ENCODE results near the gene TCEA2.
A peak's percentile ranks its signal among the peaks of the same experiment; 100 is the strongest.

TCEA2 gene

DNA sequence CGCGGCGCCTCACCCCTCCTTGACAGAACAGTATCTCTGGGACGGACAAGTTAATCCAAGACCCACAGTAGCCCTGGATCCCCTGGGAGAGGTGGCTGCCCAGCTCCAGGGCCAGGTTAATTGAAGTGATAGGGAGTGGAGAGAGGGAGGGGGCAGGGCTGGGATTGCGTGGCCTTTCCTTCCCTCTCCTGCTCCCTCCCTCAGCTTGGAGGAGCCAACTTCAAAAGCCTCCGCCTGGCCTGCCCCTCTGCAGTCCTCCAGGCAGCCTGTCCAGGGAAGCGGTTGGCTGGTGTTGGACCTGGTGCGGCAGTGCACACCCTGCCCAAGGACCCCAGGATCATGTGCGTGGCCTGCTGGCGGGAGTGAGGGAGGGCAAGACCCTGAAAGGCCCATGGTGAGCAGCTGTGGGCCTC is 27.1 kb upstream of the TCEA2 start, which contains the start of gene C20orf204:
C20orf204 (plus strand) TSS at position 250 of the 413 bp plus-strand sequence; CDS start at position 392, 142 bp downstream.
- DNase-seq: no peak

DNA sequence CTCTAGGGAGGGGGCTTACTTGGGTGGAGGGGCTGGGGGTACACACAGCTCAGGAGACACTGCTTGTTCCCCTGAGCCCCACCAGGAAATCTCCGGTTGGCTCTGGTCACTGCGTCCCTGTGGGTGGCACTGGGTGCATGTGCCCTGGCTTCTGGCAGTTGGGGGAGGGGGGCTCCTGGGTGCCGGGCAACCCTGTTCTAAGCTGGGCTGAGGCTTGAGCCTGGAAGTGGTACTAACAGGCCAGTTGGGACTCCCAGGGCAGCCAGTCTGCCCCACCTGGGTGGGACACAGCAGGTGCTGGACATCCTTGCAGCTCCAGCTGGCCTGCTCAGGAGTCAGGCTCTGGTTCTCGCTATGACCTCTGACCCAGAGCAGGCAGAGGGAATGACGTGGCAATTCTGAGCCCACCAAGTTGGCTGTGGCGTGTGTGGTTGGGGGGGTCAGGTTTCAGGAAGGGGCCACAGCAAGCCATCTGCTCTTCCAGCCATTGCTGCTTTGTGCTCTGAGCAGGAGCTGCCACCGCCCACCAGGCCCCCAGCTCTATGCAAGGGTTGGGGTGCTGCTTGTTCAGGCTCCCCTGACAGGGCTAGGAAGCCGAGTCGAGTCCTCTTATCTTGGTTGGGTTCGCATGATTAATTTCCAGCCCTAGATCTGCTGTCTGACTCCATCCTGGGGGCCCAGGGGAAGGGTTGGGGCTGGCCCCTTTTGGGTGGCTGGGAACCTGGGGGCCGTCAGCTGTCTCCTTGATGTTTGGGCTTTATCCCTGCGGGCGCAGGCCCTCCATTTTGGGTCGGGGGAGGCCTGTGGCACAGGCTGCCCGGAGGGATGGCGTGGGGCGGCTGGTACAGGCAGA is 26.4 kb upstream of the TCEA2 start:
- DNase-seq: no peak

DNA sequence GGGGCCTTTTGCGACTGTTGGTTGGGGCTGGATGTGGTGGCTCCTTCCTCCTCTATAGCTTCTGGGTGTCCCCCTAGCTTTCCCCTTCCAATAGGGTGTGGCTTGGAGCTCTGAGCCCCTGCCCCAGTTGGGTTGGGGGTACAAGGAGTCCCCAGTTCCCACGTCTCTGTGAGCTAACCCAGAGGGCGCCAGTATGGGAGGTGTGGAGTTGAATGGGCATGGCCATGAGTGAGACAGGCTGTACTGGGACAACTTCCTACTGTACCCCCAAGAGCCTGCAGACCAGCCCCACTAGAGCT is 25.9 kb upstream of the TCEA2 start:
- DNase-seq: no peak

DNA sequence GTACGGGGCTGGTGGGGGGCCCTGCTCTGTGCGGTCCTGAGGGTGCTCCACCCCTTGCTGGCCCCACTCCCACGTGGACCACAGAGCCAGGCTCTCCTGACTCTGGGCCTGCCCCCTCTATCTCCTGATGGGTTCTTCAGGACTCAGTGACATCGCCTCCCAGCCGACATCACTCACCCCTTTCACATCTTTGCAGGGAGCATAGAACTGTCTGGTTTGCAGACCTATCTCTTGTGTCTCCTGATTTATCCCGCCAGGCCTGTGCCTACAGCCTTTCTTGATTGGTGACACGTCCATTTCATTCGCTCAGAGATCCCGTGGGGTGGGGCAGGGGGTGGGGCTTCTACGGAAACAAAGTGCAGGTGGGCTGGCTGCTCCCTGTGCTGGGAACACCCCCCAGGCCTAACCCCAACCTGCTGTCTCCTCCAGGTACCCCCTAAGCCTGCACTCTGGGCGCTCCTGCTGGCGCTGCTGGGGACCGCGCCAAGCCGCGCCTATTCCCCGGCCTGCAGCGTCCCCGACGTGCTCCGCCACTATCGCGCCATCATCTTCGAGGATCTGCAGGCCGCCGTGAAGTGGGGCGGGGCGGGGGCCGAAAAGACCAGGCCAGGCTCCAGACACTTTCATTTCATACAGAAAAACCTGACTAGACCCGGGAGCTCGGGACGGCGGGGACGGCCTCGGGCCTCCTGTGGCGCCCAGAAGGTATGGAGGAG is 25.3 kb upstream of the TCEA2 start:
- peak; percentile 41 for DNase-seq

DNA sequence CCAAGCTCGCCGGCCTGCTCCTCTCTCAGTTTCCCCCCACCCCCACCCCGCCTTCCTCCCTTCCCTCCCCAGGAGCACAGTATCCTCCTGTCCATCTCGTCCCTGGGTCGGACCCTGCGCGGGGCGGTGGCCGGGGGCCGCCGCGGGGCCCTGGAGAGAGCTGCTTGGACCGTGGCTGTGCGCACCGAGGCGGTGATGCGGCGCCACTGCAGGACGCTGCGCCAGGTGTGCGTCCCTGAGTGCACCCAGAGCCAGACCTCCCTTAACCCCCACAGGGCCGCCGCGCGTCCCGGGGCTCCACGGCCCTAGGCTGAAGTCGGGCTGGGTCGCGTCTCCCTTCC is 24.8 kb upstream of the TCEA2 start:
- DNase-seq: no peak

DNA sequence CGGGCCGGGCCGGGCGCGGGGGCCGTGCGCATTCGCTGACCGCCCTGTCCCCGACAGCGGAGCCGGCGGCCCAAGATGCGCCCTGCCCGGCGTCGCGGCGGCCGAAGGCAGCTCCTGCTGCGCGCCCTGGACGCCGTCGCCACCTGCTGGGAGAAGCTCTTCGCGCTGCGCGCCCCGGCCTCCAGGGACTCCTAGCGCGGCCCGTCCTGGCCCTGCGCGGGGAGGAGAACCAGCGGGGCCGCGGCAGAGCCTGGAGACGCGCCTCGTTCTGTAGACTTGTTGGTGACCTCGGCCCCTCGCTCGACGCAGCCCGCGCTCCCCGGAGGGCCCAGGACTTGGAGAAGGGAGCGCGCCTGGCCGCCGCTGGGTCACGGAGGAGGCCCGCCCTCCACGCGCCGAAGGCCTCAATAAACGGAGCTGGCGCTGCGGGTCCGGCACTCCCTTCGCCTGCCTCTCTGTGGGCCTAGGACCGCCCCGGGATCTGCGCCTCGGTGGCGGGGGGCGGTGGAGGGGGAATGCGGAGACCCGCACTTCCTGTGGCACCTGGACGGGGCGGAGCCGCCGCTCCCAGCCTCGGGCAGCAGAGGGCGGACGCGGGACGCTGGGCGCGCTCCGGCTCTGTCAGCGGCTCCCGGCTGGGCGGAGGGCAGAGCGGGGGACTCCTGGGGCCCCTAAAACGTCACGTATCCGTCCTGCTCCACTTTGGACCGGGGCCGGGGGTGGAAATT is 24.3 kb upstream of the TCEA2 start:
- peak; percentile 82 for DNase-seq

DNA sequence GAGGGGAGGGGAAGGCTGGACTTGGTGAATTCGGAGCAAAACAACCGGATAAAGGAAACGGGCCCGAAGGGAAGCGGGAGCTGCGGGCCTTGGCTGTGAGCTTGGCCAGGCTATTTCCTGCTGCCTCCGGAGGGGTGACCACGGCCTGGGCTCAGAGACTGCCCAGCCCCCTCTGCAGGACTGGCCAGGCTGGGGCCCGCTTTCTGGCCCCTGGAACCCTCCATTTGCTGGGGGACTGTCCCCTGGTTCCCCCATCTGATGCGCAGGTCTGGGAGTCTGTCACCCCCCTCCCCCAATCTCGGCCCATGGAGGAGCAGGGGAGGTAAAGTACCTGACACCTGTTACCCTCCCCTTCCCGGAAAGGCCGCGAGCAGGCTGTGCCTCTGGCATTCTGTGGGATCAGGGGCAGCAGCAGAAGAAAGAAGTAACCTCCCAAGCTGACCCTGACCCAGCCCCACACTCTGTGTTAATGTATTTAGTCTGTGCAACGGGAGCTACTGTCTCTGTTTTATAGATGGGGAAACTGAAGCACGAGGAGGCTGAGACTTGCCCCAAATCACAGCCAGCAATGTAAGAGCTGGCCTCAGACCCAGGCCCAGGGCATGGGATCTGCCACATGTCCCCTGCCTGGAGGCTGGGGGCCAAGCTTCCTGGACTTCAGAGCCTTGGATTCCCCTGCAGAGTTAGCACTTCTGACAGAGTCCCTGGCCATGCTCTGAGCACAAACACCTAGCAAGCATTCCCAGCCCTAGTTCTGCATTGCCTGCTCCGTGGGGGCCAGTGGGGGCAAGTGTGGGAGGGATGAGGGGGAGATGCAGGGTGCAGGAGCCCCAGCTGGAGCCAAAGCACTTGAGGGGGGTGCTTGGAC is 23.5 kb upstream of the TCEA2 start:
- no peak for DNase-seq

DNA sequence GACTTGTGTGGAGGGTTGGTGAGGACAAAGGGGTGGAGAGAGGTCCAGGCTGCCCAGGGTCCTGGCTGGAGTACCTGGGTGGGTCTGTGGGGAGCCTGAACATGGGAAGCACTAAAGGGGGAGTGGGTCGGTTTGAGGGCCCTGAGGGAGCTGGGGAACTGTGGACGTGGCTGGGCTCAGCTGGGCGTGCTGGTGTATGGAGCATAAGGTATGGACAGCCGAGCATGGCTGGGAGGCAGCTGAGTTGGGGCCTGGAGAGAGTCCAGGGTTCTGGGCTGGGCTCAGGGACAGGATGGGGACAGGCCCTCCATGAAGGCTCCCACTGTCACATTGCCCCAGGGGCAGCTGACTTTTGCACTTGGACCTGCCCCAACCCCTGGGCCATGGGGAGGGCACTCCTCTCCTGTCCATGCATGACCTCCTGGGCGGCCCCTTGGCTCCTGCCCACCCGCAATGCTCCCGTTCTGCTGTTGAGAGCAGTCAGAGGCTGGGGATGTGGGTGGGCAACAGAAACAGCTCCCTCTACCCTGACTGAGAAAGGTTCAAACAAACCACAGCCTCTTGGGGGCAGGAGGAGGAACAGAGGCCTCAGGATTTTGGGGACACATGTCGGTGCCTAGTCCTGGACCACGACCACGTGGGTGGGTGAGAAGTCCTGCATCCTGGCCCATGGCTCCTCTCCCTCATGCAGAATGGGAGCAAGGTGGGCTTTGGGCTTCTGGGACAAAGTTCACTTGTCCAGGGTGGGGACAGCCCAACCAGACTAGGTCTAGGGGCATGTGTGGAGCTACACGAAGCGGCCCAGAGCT is 22.6 kb upstream of the TCEA2 start:
- DNase-seq: no peak

DNA sequence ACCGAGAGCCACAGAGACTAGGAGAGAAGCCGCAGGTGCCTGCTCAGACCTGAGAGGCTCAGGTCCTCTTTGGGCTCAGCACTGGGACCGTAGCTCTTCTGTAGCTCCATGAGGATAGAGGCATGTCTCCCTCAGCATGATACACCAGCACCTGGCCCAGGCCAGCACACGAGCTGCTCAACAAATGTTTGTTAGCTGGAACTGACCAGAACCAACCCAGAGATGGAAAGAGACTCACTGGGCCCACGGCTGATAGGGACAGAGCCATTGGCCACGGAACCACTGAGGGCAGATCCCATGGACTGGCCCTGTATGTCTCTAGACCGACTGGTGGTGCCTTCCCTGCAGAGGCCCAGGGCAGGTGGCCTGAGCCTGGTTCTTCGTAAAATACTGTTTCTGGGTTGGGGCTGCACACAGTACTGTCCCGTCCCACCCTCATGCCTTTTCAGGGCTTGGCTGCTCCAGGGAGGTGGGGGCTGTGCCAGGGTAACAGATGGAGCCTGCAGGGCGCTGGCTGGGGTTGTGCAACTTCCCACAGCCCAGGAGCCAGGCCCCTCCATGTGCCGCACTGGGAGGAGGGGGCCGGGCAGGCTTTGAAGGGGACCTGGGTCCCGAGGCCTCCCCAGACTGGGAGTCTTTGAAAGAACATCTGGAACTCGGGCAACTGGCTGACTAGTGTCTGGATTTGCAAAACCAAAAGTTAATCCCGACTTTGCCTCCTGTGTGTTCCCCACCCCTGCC is 21.8 kb upstream of the TCEA2 start:
- no peak for DNase-seq

DNA sequence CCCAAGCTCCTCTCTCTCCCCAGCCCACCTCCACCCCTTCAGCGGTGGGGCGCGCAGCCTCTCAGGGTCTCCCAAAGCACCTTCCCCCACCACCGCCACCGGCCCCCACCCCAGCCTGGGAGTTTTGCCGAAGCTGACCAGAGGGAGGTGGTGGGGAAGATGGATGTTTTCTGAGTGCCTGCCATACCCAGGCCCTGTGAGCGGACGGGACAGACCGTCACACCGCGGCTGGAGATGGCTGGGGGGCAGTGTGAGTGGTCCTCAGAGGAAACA is 21.3 kb upstream of the TCEA2 start:
- DNase-seq: no peak

DNA sequence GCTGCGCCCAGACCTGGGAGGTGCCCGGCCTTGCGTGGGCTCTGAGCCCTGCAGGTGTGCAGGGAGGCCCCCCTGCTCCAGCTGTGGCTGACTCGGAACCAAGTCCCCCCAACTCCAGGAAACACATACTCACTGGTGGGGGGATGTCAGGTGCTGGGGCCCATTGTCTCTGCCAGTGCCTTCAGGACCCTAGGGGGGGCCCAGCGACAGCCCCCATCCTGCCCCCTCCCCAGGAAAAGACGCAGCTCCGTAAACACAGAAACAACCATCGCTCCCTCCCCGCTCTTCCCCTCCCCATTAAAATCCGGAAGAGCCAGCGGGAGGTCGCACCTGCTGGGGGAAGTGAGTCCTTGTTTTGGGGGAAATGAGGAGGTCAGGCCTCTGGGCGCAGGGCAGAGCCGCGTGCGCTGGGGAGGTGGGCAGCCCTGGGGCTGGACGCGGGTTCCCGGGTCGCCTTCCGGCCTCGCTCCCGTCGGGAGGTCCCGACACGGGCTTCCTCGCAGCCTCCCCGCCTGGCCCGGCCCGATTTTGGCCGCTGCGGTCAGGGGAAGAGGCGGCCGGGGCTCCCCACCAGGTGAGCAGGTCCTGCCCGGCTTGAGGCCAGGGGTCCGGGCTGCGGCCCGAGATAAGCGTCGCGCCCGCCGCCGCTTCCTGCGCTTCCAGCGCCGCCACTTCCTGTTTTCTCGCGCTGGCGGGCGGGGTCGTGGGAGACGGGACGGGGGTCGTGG is 20.8 kb upstream of the TCEA2 start:
- peak; percentile 37 for DNase-seq

DNA sequence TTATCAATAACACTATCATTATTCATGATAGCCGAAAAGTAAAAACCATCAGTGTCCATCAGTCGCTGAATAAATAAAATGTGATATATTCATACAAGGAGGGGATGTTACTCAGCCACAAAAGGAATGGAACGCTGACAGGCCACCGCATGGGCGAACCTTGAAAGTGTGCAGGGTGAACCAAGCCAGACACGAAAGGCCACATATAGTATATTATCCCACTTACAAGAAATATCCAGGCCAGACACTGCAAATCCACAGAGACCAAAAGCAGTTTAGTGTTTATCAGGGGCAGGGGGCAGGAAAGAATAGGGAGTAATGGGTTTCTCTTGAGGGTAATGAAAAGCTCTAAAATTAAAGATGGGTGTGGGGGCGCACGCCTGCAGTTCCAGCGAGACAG is 19.2 kb upstream of the TCEA2 start:
- DNase-seq: no peak

DNA sequence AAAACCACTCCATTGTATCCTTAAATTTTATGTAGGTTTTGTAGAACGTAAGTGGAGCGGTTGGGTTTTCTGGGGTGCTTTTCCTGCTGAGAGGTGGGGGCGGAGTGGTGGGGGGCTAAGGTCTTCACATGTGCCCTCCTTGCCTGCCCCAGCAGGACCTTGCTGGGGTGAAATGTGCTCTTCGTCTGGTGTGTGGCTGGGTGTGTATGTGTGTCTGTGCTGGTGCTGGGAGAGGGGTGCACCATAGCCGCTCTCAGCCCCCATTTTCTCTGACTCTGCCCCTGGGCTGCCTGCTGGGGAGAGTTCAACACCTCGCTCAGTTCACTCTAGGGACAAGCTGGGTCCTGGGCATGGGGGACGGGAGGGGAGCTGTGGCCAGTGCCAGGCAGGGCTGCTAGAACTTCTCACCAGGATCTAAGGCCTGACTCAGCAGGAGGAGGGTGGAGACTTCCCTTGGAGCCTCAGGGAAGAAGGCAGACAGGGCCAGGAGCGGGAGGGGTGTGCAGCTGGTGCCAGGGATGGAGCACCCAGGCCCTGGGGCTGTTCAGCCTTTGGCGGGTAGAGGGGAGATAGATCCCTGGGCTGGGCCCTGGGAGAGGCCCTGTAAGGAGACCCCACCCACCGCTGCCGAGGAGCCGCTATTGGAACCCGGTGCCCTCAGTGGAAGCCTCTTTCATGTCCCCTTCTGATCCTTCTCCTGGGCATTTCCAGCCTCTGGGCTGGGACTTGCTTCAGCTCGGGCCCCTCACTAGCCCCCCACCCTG is 18.3 kb upstream of the TCEA2 start:
- no peak for DNase-seq

DNA sequence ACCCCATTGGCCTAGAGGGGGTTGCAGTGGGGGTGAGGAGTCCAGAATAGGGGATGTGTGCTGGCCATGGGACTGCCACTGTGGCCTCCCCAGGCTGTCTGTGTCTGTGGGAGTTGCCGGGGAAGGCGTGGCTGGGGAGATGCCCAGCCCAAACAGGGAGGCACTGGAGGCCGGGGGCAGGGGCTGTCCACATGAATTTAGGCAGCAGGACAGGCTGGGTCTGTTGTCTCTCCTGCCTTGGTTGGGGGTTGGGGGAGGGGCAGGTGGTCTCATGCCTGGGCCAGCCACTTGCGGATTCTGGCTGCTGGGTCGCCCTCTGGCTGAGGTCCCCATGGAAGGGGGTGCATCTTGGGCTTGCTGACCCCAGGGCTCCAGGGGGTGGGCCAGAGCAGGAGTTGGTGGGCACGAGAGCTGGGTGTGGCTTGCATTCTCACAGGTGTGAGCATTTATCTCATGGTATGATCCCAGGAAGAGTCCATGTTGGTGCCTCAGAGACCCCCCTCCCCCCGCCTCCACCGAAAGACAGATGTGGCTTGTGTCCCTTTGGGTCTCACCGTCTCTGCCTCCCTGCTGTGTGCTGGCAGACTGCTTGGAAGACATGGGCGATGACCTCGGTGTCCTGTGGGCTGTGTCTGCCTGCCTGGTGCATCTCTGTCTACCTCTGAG is 17.5 kb upstream of the TCEA2 start:
- no peak for DNase-seq

DNA sequence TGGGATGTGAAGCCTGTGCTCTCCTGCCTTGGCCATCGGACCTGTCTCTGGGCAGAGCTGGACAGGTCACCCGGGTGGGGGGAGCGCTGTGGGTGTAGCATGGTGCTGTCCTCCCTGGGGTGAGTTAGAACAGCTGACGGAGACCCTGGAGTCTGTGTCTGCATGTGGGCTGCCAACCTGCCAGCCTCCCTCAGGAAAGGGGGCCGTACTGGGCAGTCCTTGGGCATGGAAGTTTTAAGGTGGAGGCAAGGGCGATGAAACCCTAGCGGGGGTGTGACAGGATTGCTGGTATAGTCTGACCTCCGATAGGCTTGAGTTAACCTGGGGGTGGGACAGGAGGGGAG is 16.0 kb upstream of the TCEA2 start:
- DNase-seq: no peak

DNA sequence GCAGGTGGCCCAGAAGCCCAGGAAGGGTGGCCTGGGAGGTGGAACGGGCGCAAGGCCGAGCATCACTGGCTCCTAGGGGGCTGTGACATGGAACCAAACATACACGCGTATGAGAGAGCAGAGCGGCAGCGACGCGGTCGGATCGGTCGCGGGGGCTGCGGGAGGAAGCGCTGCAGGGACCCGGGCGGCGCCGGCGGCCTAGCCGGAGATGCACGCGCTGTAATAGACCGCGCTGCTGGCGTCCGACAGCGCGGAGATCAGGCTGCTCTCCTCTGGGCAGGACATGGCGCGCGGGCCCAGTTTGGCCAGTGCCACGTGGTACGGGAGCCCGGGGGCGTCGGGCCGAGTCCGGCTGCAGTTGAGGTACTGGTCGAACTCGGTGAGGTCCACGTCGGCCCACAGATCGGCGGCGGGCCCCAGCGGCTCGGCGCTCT is 15.0 kb upstream of the TCEA2 start:
- DNase-seq: no peak

DNA sequence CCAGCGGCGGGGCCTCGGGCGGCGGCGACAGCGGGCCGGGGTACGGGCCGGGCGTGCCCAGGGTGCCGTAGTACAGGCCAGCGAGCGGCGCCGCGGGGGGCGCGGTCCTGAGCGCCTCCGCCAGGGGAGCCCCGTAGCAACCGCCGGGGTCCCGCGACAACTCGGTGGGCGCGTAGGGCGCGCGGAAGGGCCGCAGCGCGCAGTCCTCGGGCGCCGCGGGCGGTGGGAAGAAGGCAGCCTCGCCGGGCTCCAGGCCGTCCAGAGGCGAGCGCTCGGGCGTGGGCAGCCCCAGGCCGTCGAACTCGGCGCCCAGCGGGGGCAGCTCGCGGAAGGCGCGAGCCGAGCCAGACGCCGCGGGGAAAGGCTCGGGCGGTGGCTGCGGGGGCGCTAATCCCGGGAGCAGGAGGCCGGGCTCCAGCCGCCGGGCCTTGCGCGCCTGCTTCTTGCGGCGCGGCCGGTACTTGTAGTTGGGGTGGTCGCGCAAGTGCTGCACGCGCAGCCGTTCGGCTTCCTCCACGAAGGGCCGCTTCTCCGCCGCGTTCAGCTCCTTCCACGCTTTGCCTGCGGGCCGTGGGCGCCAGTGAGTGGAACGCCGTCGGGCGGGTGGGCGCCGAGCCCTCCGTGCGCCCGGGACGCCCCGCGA is 14.5 kb upstream of the TCEA2 start:
- no peak for DNase-seq

DNA sequence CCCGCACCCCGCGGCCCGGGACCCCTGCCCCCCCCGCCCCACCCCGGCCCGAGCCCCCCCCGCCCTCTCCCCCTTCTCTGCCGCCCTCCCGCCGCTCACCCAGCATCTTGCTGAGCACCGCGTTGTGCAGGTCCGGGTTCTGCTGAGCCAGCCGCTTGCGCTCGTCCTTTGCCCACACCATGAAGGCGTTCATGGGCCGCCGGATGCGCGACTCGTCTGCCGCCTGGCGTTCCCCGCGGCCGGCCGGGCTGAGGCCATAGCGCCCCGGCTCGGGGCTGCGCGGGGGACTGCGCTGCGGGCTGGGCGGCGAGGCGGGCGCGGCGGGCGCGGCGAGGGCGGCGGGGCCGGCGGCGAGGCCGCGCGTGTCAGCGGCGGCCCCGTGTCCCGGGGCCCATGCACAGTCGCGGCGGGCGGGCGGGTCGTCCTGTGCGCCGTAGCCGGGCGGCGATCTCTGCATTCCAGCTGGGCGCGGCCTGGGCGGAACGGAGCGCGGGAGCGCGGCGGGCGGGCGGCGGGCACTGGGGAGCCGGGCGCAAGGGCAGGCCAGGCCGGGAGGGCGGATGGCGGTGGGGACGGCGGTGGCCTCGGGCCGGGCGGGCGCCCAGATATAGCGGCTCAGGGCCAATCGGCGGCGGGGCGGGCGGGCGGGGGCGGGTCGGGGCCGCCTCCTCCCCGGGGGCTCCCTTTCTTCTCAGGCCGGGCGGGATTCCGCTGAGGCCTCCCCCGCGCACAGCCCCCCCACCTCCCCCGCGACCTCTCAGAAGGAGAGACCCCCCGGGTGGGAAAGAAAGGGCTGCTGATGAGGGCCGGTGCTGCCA is 13.7 kb upstream of the TCEA2 start, which contains the start of gene SOX18:
SOX18 (minus strand) TSS at position 580 of the 818 bp plus-strand sequence; CDS start at position 457, 123 bp downstream.
- peak; percentile 55 for DNase-seq
